ENCODE measurements around the gene HSPA1L.

GRCh38 chr6:31821301-31822035, 6.4 kb upstream of the HSPA1L start:
- no peak for TF ChIP-seq POLR2A (IDR thresholded peaks at IDR 0.05)
- TF ChIP-seq CTCF (IDR thresholded peaks at IDR 0.05) = no peak

Measured in body of pancreas (tissue), 4 donors.